AG04449 (cell line): ENCODE measurements around the gene CDC5L.

Experiments
- CTCF ChIA-PET: fragments of 350-600 bp; formaldehyde crosslinking; extraction: SDS; loops from one replicate; lab custom pipeline; 2021; ENCODE audit warnings: antibody characterized with exemption; lab: Yijun Ruan, JAX
- POLR2A ChIA-PET: fragments of 400-600, 350-600 bp; formaldehyde crosslinking; extraction: SDS; loops from one replicate; lab custom pipeline; 2020; ENCODE audit warnings: antibody characterized with exemption, inconsistent platforms; lab: Yijun Ruan, JAX
- DNase-seq: peaks from one replicate; pipeline ENCODE4 v3.0.0-alpha.2; 2010; ENCODE audit warnings: low read depth, low spot score
- H3K4me3 ChIP-seq: 2 replicates; pipeline ENCODE4 v1.5.1; 2011; ENCODE audit warnings: low read depth, mild to moderate bottlenecking, control low read depth, low read length
- CTCF ChIP-seq: IDR thresholded peaks from one replicate; pipeline ENCODE4 v1.5.1; 2011; ENCODE audit warnings: mild to moderate bottlenecking, moderate library complexity, low read length, control low read depth, inconsistent platforms; ENCODE audit not compliant: insufficient read depth; ENCODE audit errors: missing control alignments

Gene CDC5L

GRCh38 chr6:44485601-44486401 is 98.3 kb downstream of the CDC5L start:
- POLR2A ChIA-PET: no interaction called here
- H3K4me3 ChIP-seq: no peak overlapping the region
- DNase-seq: no peak
- TF ChIP-seq CTCF: no peak
- CTCF ChIA-PET: interaction anchor here (1.1 to 10.0 kb wide), 4 partner anchors 11 to 39 kb away, joined by 3 to 120 read pairs (median 4); no protein-coding TSS in a partner anchor

GRCh38 chr6:44487002-44487401 is 99.5 kb downstream of the CDC5L start:
- no peak overlapping the region for H3K4me3 ChIP-seq
- POLR2A ChIA-PET: no interaction called here
- no peak for TF ChIP-seq CTCF
- CTCF ChIA-PET: interaction anchor here (0.9 to 10.0 kb wide), 5 partner anchors 12 to 169 kb away, joined by 3 to 120 read pairs (median 5); no protein-coding TSS in a partner anchor
- DNase-seq: no peak

GRCh38 chr6:44487586-44487985 is 100.1 kb downstream of the CDC5L start:
- no peak for DNase-seq
- TF ChIP-seq CTCF: no peak
- ChIA-PET CTCF (interaction anchor here (0.7 to 10.0 kb wide), 5 partner anchors 12 to 168 kb away, joined by 3 to 120 read pairs (median 5); no protein-coding TSS in a partner anchor), POLR2A (no interaction called here)
- no peak overlapping the region for H3K4me3 ChIP-seq

- ChIA-PET POLR2A (no interaction called here), CTCF (interaction anchor here (1.1 to 10.0 kb wide), 7 partner anchors 9 to 166 kb away, joined by 3 to 120 read pairs (median 4); no protein-coding TSS in a partner anchor)
- peak overlapping the region; percentile 27; the same call in 1 of the 2 replicates for H3K4me3 ChIP-seq
- TF ChIP-seq CTCF: no peak
- DNase-seq: peak; percentile 88
Observed at GRCh38 chr6:44489910-44490604, 102.6 kb downstream of the CDC5L start.

GRCh38 chr6:44493132-44493531 is 105.6 kb downstream of the CDC5L start:
- ChIA-PET CTCF (interaction anchor here (10.0 kb wide), 1 partner anchor 18 kb away, joined by 120 read pairs; no protein-coding TSS in a partner anchor), POLR2A (no interaction called here)
- TF ChIP-seq CTCF: no peak

GRCh38 chr6:44493593-44493992 is 106.1 kb downstream of the CDC5L start:
- H3K4me3 ChIP-seq: no peak overlapping the region
- DNase-seq: no peak
- no peak for TF ChIP-seq CTCF
- ChIA-PET CTCF (interaction anchor here (1.0 to 2.4 kb wide), 3 partner anchors 9 to 17 kb away, joined by 3 to 18 read pairs (median 3); no protein-coding TSS in a partner anchor), POLR2A (no interaction called here)

More at GRCh38 chr6:44493132-44493531, 105.6 kb downstream of the CDC5L start:
- H3K4me3 ChIP-seq: no peak overlapping the region
- no peak for DNase-seq
